Rectal smooth muscle tissue (tissue), 1 donor: Measurements from ENCODE around the gene POLD1.
A peak's percentile ranks its signal among the peaks of the same experiment; 100 is the strongest.

ENCODE experiments used
- H3K27ac ChIP-seq: one replicate; pipeline ENCODE4 v1.7.0; 2013; ENCODE audit warnings: low read depth, low read length, inconsistent platforms
- H3K27me3 ChIP-seq: one replicate; pipeline ENCODE4 v1.7.0; 2013; ENCODE audit warnings: low read length; ENCODE audit not compliant: control insufficient read depth, insufficient read depth
- H3K36me3 ChIP-seq: one replicate; pipeline ENCODE4 v1.7.0; 2013; ENCODE audit warnings: low read length; ENCODE audit not compliant: control insufficient read depth, insufficient read depth
- H3K4me1 ChIP-seq: one replicate; pipeline ENCODE4 v1.7.0; 2013; ENCODE audit warnings: low read length; ENCODE audit not compliant: control insufficient read depth, insufficient read depth
- H3K4me3 ChIP-seq: one replicate; pipeline ENCODE4 v1.7.0; 2013; ENCODE audit warnings: low read length
- H3K9ac ChIP-seq: one replicate; pipeline ENCODE4 v1.7.0; 2013; ENCODE audit warnings: low read length

The POLD1 gene

GRCh38 chr19:50418176-50419021 is 34.3 kb downstream of the POLD1 start, which contains the start of gene SPIB:
Gene SPIB, plus strand, starts transcription at chr19:50418938. Its CDS starts 25 bp downstream, at chr19:50418963.
- no peak within 1 kb of the TSS for H3K9ac ChIP-seq

GRCh38 chr19:50419022-50419579 is 35.0 kb downstream of the POLD1 start:
- Histone ChIP-seq H3K4me3 (peak overlapping the region; percentile 55), H3K36me3 (no peaks in the 10 kb centered on the region), H3K4me1 (no peaks in the 10 kb centered on the region), H3K9ac (no peak overlapping the region), H3K27ac (no peak overlapping the region), H3K27me3 (peaks cover 17% of the 10 kb centered on the region)

More at GRCh38 chr19:50418176-50419021, 34.3 kb downstream of the POLD1 start, which contains the start of gene SPIB:
- no peaks in the 10 kb centered on the region for H3K36me3 ChIP-seq
- peak within 1 kb of the TSS; percentile 55 for H3K4me3 ChIP-seq
- no peaks in the 10 kb centered on the region for H3K4me1 ChIP-seq
- no peak within 1 kb of the TSS for H3K27ac ChIP-seq
- peaks cover 17% of the 10 kb centered on the region for H3K27me3 ChIP-seq

DNA sequence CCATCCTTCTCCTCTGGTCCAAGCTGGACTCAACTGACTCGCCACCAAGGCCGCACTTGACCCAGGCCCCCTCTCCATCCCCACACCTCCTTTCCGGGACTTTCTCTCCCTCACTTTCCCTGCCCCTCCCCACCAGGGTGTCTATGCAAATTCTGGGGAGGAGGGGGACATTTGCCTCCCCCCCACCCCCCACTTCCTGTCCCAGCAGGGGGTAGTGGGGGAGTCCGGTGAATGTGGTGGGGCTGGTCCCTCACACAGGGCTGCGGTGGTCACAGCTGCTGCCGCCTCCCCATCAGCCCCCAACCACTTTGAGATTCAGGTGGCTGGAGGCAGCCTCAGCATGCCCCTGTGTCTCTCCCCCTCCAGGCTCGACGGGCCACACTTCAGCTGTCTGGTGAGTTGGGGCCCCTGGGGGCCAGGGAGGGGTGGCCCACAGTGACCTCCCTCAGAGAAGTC is 35.5 kb downstream of the POLD1 start:
- H3K36me3 ChIP-seq: no peaks in the 10 kb centered on the region
- H3K4me3 ChIP-seq: no peak overlapping the region
- no peak overlapping the region for H3K9ac ChIP-seq
- no peaks in the 10 kb centered on the region for H3K4me1 ChIP-seq
- H3K27ac ChIP-seq: no peak overlapping the region
- peaks cover 17% of the 10 kb centered on the region for H3K27me3 ChIP-seq

- Histone ChIP-seq H3K27ac (no peak overlapping the region), H3K4me3 (no peak overlapping the region), H3K36me3 (no peaks in the 10 kb centered on the region), H3K9ac (no peak overlapping the region), H3K4me1 (no peaks in the 10 kb centered on the region), H3K27me3 (peaks cover 17% of the 10 kb centered on the region)
Measured at GRCh38 chr19:50420127-50420526, 36.0 kb downstream of the POLD1 start.

GRCh38 chr19:50420808-50421207 is 36.7 kb downstream of the POLD1 start:
- H3K27ac ChIP-seq: no peak overlapping the region
- no peaks in the 10 kb centered on the region for H3K4me1 ChIP-seq
- H3K27me3 ChIP-seq: peaks cover 17% of the 10 kb centered on the region
- H3K9ac ChIP-seq: no peak overlapping the region
- H3K4me3 ChIP-seq: no peak overlapping the region
- H3K36me3 ChIP-seq: no peaks in the 10 kb centered on the region

DNA sequence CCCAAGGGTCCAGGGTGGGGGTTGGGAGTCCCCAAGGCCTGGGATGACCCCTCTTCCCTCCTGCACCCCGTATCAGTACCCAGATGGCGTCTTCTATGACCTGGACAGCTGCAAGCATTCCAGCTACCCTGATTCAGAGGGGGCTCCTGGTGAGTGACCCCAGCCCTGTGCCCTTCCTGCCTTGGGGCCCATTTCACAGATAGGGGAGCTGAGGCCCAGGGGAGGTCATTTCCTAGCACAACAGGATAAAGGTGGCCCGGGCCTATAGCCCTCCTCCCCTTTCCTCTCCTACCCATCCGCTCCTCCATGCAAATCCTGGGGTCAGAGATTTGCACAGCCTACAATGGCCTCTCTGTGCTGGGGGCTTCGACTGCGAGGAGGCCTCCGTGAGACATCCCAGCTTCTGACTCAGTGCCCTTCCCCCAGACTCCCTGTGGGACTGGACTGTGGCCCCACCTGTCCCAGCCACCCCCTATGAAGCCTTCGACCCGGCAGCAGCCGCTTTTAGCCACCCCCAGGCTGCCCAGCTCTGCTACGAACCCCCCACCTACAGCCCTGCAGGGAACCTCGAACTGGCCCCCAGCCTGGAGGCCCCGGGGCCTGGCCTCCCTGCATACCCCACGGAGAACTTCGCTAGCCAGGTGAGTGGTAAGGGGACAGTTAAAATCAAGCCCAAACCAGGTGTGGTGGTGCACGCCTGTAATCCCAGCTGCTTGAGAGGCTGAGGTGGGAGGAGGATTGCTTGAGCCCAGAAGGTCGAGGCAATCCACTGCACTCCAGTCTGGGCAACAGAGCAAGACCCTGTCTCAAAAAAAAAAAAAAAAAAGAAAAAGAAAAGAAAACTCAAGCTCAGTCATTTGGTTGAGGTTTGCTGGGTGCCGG is 38.5 kb downstream of the POLD1 start:
- no peak overlapping the region for H3K27ac ChIP-seq
- no peaks in the 10 kb centered on the region for H3K4me1 ChIP-seq
- H3K36me3 ChIP-seq: no peaks in the 10 kb centered on the region
- peaks cover 20% of the 10 kb centered on the region for H3K27me3 ChIP-seq
- H3K4me3 ChIP-seq: no peak overlapping the region
- no peak overlapping the region for H3K9ac ChIP-seq

DNA sequence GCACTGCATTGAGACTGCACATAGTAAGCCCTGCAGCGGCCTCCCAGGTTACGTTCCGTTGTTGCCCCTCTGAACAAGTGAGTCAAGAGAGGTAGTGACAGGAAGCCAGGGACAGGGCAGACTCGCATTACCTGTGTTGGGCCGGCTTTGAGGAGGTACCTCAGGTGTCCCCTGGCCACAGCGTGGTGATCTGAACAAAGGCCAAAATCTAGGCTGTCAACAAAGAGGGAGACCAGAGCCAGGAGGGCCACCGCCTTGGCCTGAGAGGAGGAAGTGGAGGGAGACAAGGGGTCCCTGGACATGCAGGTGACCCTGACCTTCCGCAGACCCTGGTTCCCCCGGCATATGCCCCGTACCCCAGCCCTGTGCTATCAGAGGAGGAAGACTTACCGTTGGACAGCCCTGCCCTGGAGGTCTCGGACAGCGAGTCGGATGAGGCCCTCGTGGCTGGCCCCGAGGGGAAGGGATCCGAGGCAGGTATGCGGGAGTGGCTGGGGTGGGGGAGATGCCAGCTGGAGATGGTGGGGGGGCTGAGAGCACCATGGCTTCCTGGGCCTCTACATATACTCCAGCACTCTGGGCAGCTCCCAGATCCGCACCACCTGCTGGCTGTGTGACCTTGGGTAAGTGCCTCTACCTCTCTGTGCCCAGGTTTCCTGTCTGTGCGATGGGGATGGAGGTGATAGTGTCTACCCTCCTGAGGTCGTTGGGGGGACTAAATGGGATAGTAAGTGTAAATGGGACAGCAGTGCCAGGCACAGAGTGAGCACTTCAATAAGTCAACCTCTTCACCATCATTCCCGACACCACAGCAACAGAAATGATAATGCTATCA is 39.3 kb downstream of the POLD1 start:
- Histone ChIP-seq H3K36me3 (no peaks in the 10 kb centered on the region), H3K9ac (no peak overlapping the region), H3K27ac (no peak overlapping the region), H3K4me1 (no peaks in the 10 kb centered on the region), H3K4me3 (peak overlapping the region; percentile 1), H3K27me3 (peaks cover 16% of the 10 kb centered on the region)

- H3K9ac ChIP-seq: no peak overlapping the region
- no peaks in the 10 kb centered on the region for H3K4me1 ChIP-seq
- H3K4me3 ChIP-seq: no peak overlapping the region
- no peaks in the 10 kb centered on the region for H3K36me3 ChIP-seq
- H3K27me3 ChIP-seq: peaks cover 6% of the 10 kb centered on the region
- H3K27ac ChIP-seq: no peak overlapping the region
Measured at GRCh38 chr19:50425581-50425980, 41.4 kb downstream of the POLD1 start.

DNA sequence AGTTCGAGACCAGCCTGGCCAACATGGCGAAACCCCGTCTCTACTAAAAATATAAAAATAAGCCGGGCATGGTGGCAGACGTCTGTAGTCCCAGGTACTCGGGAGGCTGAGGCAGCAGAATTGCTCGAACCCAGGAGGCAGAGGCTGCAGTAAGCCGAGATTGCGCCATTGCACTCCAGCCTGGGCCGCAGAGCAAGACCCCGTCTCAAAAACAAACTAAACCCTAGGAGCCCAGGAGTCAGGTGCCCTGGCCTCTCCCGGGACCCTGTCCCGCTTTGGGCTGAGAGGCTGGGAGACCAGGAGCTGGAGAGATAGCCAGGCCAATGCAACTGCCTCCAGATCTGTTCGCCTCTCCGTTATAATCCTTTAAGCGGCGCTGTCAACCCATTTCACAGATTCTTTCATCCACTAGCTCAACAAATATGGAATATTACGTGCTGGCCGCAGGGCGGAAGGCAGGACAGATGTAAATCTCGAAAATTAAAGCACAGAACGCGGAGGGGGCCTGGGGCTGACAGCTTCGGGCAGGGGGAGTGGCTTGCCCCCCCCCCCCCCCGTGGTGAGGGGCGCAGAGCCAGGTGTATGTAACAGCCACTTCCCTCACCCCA is 43.3 kb downstream of the POLD1 start:
- Histone ChIP-seq H3K27ac (peak overlapping the region; percentile 24), H3K36me3 (no peaks in the 10 kb centered on the region), H3K4me1 (no peaks in the 10 kb centered on the region), H3K9ac (no peak overlapping the region), H3K4me3 (peak overlapping the region; percentile 35), H3K27me3 (peaks cover 3% of the 10 kb centered on the region)

DNA sequence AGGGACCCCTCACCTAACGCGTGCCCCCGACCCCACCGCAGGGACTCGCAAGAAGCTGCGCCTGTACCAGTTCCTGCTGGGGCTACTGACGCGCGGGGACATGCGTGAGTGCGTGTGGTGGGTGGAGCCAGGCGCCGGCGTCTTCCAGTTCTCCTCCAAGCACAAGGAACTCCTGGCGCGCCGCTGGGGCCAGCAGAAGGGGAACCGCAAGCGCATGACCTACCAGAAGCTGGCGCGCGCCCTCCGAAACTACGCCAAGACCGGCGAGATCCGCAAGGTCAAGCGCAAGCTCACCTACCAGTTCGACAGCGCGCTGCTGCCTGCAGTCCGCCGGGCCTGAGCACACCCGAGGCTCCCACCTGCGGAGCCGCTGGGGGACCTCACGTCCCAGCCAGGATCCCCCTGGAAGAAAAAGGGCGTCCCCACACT is 43.9 kb downstream of the POLD1 start:
- H3K27ac ChIP-seq: peak overlapping the region; percentile 24
- H3K9ac ChIP-seq: no peak overlapping the region
- H3K36me3 ChIP-seq: no peaks in the 10 kb centered on the region
- H3K4me1 ChIP-seq: no peaks in the 10 kb centered on the region
- peak overlapping the region; percentile 35 for H3K4me3 ChIP-seq
- H3K27me3 ChIP-seq: peaks cover 9% of the 10 kb centered on the region

DNA sequence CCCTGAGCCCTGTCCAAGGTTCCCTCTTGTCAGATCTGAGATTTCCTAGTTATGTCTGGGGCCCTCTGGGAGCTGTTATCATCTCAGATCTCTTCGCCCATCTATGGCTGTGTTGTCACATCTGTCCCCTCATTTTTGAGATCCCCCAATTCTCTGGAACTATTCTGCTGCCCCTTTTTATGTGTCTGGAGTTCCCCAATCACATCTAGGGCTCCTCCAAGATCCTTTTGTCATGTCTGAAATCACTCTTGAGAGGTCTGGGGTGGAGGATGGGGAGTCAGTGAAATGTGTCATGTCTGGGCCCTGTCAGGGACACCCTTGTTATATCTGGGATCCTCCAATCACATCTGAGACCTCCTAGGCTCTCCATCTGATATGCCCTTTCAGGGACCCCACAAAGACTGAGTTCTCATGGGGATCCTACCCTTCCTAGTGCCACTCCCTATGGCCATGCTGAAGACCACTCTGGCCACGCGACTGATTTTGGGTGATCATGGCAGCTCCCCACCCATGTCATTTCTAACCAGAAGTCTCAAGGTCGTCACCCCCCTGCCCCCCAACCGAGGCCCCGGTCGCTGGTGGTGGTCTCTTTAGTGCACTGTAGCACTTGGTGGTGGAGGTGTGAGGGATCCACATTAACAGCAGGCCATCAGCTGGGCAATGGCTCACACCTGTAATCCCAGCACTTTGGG is 44.8 kb downstream of the POLD1 start:
- H3K9ac ChIP-seq: no peak overlapping the region
- no peak overlapping the region for H3K4me3 ChIP-seq
- no peaks in the 10 kb centered on the region for H3K36me3 ChIP-seq
- no peak overlapping the region for H3K27ac ChIP-seq
- no peaks in the 10 kb centered on the region for H3K4me1 ChIP-seq
- peaks cover 9% of the 10 kb centered on the region for H3K27me3 ChIP-seq
